Caco-2 (cell line): Measurements from ENCODE around the gene SERINC5. TPM values are rescaled to one million over a fixed set of nuclear protein-coding genes. Genes with fewer than 3 reads are reported as not detected.

ENCODE experiments used
- BruUV-seq: library from RNA; stranded (reverse); fragments of 400-500 nt; replicated peaks from 2 replicates; lab custom pipeline; 2021; lab: Mats Ljungman, UMichigan
- CTCF ChIA-PET: fragments of 300-600 bp; sonication (Branson Sonifier 250); formaldehyde crosslinking; loops from one replicate; lab custom pipeline; 2022; ENCODE audit warnings: antibody characterized with exemption; lab: Charles Lee
- POLR2A ChIA-PET: fragments of 300-600 bp; sonication (Branson Sonifier 250); formaldehyde crosslinking; loops from one replicate; lab custom pipeline; 2022; ENCODE audit warnings: antibody characterized with exemption; lab: Charles Lee
- DNase-seq, 2 experiments: peaks; one replicate each; pipeline versions ENCODE4 v3.0.0 to v3.0.0-alpha.2; 2020 to 2022
- H3K27me3 ChIP-seq: replicated peaks from 2 replicates; pipeline ENCODE4 v1.6.0; 2011; ENCODE audit warnings: low read length; ENCODE audit not compliant: control insufficient read depth, insufficient read depth
- H3K36me3 ChIP-seq: 2 replicates; pipeline ENCODE4 v1.5.1; 2011; ENCODE audit warnings: low read length; ENCODE audit not compliant: control insufficient read depth, insufficient read depth
- H3K4me1 ChIP-seq: fragments of 250-450 bp; sonication (Bioruptor Pico); 2 replicates; pipeline ENCODE4 v1.5.1; 2020; ENCODE audit warnings: mild to moderate bottlenecking
- H3K4me3 ChIP-seq: 2 replicates; pipeline ENCODE4 v1.5.1; 2011; ENCODE audit warnings: low read depth, mild to moderate bottlenecking, control low read depth, low read length
- H3K9me3 ChIP-seq: fragments of 250-450 bp; sonication (Bioruptor Pico); 2 replicates; pipeline ENCODE4 v1.5.1; 2020; ENCODE audit warnings: mild to moderate bottlenecking, moderate library complexity
- H3K27ac Mint-ChIP-seq: one replicate; pipeline ENCODE4 v1.8.0; 2022; ENCODE audit warnings: mixed read lengths; ENCODE audit not compliant: unreplicated experiment
- H3K27me3 Mint-ChIP-seq: one replicate; pipeline ENCODE4 v1.8.0; 2022; ENCODE audit warnings: mixed read lengths; ENCODE audit not compliant: insufficient read depth, unreplicated experiment
- H3K36me3 Mint-ChIP-seq: one replicate; pipeline ENCODE4 v1.8.0; 2022; ENCODE audit warnings: mild to moderate bottlenecking, mixed read lengths; ENCODE audit not compliant: insufficient read depth, unreplicated experiment
- H3K4me1 Mint-ChIP-seq: one replicate; pipeline ENCODE4 v1.8.0; 2022; ENCODE audit warnings: low read depth, mixed read lengths; ENCODE audit not compliant: unreplicated experiment
- H3K4me3 Mint-ChIP-seq: one replicate; pipeline ENCODE4 v1.8.0; 2022; ENCODE audit warnings: mild to moderate bottlenecking, moderate library complexity, mixed read lengths; ENCODE audit not compliant: unreplicated experiment
- H3K9me3 Mint-ChIP-seq: one replicate; pipeline ENCODE4 v1.8.0; 2022; ENCODE audit warnings: mixed read lengths; ENCODE audit not compliant: unreplicated experiment
- intact Hi-C: fragments of 100-400 bp; cut with micrococcal nuclease; formaldehyde crosslinking; loops from one replicate; pipeline ENCODE4 v1.10.0; 2022; ENCODE audit not compliant: unreplicated experiment
- total RNA-seq: library from RNA; stranded (reverse); gene quantifications from 2 replicates; pipeline ENCODE4 v1.2.3, GENCODE V29; 2022
- TF ChIP-seq, protein P1 (sequence below), 2 experiments: fragments of 200-600 bp in 1 of 2; IDR thresholded peaks; 1 replicate in 1 of 2; 2 replicates in 1 of 2; pipeline versions ENCODE4 v1.5.1 to v1.8.0; 2011 to 2022; ENCODE audit warnings: antibody characterized with exemption in 1 of 2, control low read depth in 1 of 2, inconsistent platforms in 1 of 2, low read depth in 1 of 2, low read length in 1 of 2, mild to moderate bottlenecking in 1 of 2, moderate library complexity in 1 of 2; ENCODE audit not compliant: insufficient read depth in 1 of 2, severe bottlenecking in 1 of 2, unreplicated experiment in 1 of 2

Gene SERINC5
- total RNA-seq, 1 experiment from 2014 or later = 225 TPM

DNA sequence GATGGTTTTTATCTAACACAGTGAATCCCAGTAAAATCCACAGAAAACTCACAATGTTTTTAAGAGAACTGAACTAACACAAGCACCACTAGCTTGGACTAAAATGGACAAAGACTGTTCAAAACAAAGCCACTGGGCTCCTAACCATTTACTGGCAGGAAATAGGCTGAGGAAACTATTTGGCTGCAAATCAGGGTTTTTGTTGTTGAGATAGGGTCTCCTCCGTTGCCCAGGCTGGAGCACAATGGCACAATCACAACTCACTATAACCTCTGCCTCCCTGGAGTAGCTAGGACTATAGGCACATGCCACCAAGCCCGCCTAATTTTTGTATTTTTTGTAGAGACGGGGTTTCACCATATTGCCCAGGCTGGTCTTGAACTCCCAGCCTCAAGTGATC, 121.0 kb downstream of the SERINC5 start:
- peaks cover 32% of the 10 kb centered on the region for H3K9me3 Mint-ChIP-seq
- H3K9me3 ChIP-seq = no peaks in the 10 kb centered on the region
- intact Hi-C loops = no loop called here
- DNase-seq = no peak
- H3K4me1 ChIP-seq = peaks cover 2% of the 10 kb centered on the region
- no TSS peak for BruUV-seq
- H3K36me3 Mint-ChIP-seq = peaks cover 91% of the 10 kb centered on the region
- H3K4me3 ChIP-seq = no peak overlapping the region
- H3K27me3 Mint-ChIP-seq = no peaks in the 10 kb centered on the region
- no peaks in the 10 kb centered on the region for H3K27me3 ChIP-seq
- no peak overlapping the region for H3K4me3 Mint-ChIP-seq
- TF ChIP-seq, protein P1, sequence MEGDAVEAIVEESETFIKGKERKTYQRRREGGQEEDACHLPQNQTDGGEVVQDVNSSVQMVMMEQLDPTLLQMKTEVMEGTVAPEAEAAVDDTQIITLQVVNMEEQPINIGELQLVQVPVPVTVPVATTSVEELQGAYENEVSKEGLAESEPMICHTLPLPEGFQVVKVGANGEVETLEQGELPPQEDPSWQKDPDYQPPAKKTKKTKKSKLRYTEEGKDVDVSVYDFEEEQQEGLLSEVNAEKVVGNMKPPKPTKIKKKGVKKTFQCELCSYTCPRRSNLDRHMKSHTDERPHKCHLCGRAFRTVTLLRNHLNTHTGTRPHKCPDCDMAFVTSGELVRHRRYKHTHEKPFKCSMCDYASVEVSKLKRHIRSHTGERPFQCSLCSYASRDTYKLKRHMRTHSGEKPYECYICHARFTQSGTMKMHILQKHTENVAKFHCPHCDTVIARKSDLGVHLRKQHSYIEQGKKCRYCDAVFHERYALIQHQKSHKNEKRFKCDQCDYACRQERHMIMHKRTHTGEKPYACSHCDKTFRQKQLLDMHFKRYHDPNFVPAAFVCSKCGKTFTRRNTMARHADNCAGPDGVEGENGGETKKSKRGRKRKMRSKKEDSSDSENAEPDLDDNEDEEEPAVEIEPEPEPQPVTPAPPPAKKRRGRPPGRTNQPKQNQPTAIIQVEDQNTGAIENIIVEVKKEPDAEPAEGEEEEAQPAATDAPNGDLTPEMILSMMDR (IDR thresholded peaks at IDR 0.05; ENCODE audit: insufficient read depth in 1 of 2, low read depth in 1 of 2, low read length in 1 of 2, severe bottlenecking in 1 of 2, unreplicated experiment in 1 of 2) = no peak
- H3K27ac Mint-ChIP-seq = peak overlapping the region; percentile 14
- CTCF ChIA-PET = no interaction called here
- peaks cover 30% of the 10 kb centered on the region for H3K4me1 Mint-ChIP-seq
- POLR2A ChIA-PET = no interaction called here
- H3K36me3 ChIP-seq = no peaks in the 10 kb centered on the region

- Mint-ChIP-seq H3K4me3 (no peak overlapping the region), H3K9me3 (peaks cover 49% of the 10 kb centered on the region), H3K27ac (peak overlapping the region; percentile 75), H3K27me3 (no peaks in the 10 kb centered on the region), H3K36me3 (peaks cover 79% of the 10 kb centered on the region), H3K4me1 (peaks cover 37% of the 10 kb centered on the region)
- POLR2A ChIA-PET = no interaction called here
- 0 out of 2 replicates have a peak, but pooled peaks cover 6% of the 10 kb centered on the region for H3K9me3 ChIP-seq
- intact Hi-C loops = loop anchor here (2.0 kb wide), 1 partner anchor 76 kb away; no protein-coding TSS in a partner anchor
- CTCF ChIA-PET = interaction anchor here (1.0 kb wide), 1 partner anchor 37 kb away, joined by 5 read pairs; no protein-coding TSS in a partner anchor
- TF ChIP-seq, protein P1 (IDR thresholded peaks at IDR 0.05; ENCODE audit: insufficient read depth in 1 of 2, low read depth in 1 of 2, low read length in 1 of 2, severe bottlenecking in 1 of 2, unreplicated experiment in 1 of 2) = no peak
- no peak for DNase-seq
- H3K27me3 ChIP-seq = no peaks in the 10 kb centered on the region
- BruUV-seq = no TSS peak
- H3K36me3 ChIP-seq = no peaks in the 10 kb centered on the region; the same call in 1 of the 2 replicates
- no peak overlapping the region for H3K4me3 ChIP-seq
- peaks cover 36% of the 10 kb centered on the region for H3K4me1 ChIP-seq
These were observed 126.7 kb downstream of the SERINC5 start for GRCh38 chr5:80129146-80129545.

- no peaks in the 10 kb centered on the region; the same call in 1 of the 2 replicates for H3K36me3 ChIP-seq
- Mint-ChIP-seq H3K27ac (peak overlapping the region; percentile 75), H3K36me3 (peaks cover 74% of the 10 kb centered on the region), H3K9me3 (peaks cover 43% of the 10 kb centered on the region), H3K4me3 (peak overlapping the region; percentile 17), H3K4me1 (peaks cover 37% of the 10 kb centered on the region), H3K27me3 (no peaks in the 10 kb centered on the region)
- no peak overlapping the region for H3K4me3 ChIP-seq
- intact Hi-C loops = loop anchor here (1.0 to 2.0 kb wide), 4 partner anchors 17 to 77 kb away; no protein-coding TSS in a partner anchor
- TF ChIP-seq, protein P1 (IDR thresholded peaks at IDR 0.05; ENCODE audit: insufficient read depth in 1 of 2, low read depth in 1 of 2, low read length in 1 of 2, severe bottlenecking in 1 of 2, unreplicated experiment in 1 of 2) = no peak
- ChIA-PET CTCF (interaction anchor here (0.6 to 1.2 kb wide), 2 partner anchors 77 to 157 kb away, joined by 3 read pairs; no protein-coding TSS in a partner anchor), POLR2A (interaction anchor here (0.8 kb wide), 1 partner anchor 34 kb away, joined by 3 read pairs; no protein-coding TSS in a partner anchor)
- DNase-seq = peak; percentile 83 to 91
- peaks cover 36% of the 10 kb centered on the region for H3K4me1 ChIP-seq
- no TSS peak for BruUV-seq
- no peaks in the 10 kb centered on the region for H3K27me3 ChIP-seq
- H3K9me3 ChIP-seq = 0 out of 2 replicates have a peak, but pooled peaks cover 6% of the 10 kb centered on the region
These were observed 127.7 kb downstream of the SERINC5 start for GRCh38 chr5:80128141-80128540.
